ENCODE measurements around the gene AMBRA1. TPM values are rescaled to one million over a fixed set of nuclear protein-coding genes. Genes with fewer than 3 reads are reported as not detected.
A peak's percentile ranks its signal among the peaks of the same experiment; 100 is the strongest.

AMBRA1 gene
- 16.1 and 19.2 TPM in 2 replicates for total RNA-seq (2014; rRNA removed; shearing (Covaris generic))

GRCh38 chr11:46593550-46594373 lies at the start of gene AMBRA1:
Gene AMBRA1, minus strand, starts transcription at chr11:46594023. Its CDS starts 45,643 bp downstream, at chr11:46548380.
- DNase-seq (ENCODE audit: low read depth): peak; percentile 89

- DNase-seq (ENCODE audit: low read depth): no peak
These were observed 49.7 kb upstream of the AMBRA1 start for GRCh38 chr11:46643531-46643930.

- no peak for DNase-seq (ENCODE audit: low read depth)
These were observed 49.0 kb upstream of the AMBRA1 start for GRCh38 chr11:46642627-46643335.

GRCh38 chr11:46641639-46642038 lies 47.8 kb upstream of the AMBRA1 start:
- DNase-seq (ENCODE audit: low read depth): no peak

GRCh38 chr11:46640036-46640788 lies 46.4 kb upstream of the AMBRA1 start:
- no peak for DNase-seq (ENCODE audit: low read depth)

- peak; percentile 37 for DNase-seq (ENCODE audit: low read depth)
These were observed 45.5 kb upstream of the AMBRA1 start for GRCh38 chr11:46639197-46639839.

GRCh38 chr11:46637546-46637945 lies 43.7 kb upstream of the AMBRA1 start:
- no peak for DNase-seq (ENCODE audit: low read depth)

- DNase-seq (ENCODE audit: low read depth): no peak
These were observed 41.8 kb upstream of the AMBRA1 start for GRCh38 chr11:46635557-46636139.

- no peak for DNase-seq (ENCODE audit: low read depth)
These were observed 39.7 kb upstream of the AMBRA1 start for GRCh38 chr11:46633291-46634217.

- DNase-seq (ENCODE audit: low read depth): no peak
These were observed 38.7 kb upstream of the AMBRA1 start for GRCh38 chr11:46632502-46632901.

- no peak for DNase-seq (ENCODE audit: low read depth)
These were observed 37.9 kb upstream of the AMBRA1 start for GRCh38 chr11:46631676-46632075.

GRCh38 chr11:46630237-46630636 lies 36.4 kb upstream of the AMBRA1 start:
- DNase-seq (ENCODE audit: low read depth): no peak

GRCh38 chr11:46628961-46629360 lies 35.1 kb upstream of the AMBRA1 start:
- DNase-seq (ENCODE audit: low read depth): no peak

GRCh38 chr11:46625406-46625805 lies 31.6 kb upstream of the AMBRA1 start:
- DNase-seq (ENCODE audit: low read depth): no peak

- DNase-seq (ENCODE audit: low read depth): no peak
These were observed 25.0 kb upstream of the AMBRA1 start for GRCh38 chr11:46618837-46619236.

GRCh38 chr11:46617972-46618314 lies 24.1 kb upstream of the AMBRA1 start:
- no peak for DNase-seq (ENCODE audit: low read depth)

GRCh38 chr11:46617134-46617971 lies 23.5 kb upstream of the AMBRA1 start, which contains the start of the genes ATG13 and HARBI1:
Gene ATG13, plus strand, starts transcription at chr11:46617553. Its CDS starts 26,739 bp downstream, at chr11:46644292.
Gene HARBI1, minus strand, starts transcription at chr11:46617227. Its CDS starts 990 bp downstream, at chr11:46616237.
- peak; percentile 95 for DNase-seq (ENCODE audit: low read depth)

- DNase-seq (ENCODE audit: low read depth): no peak
These were observed 22.8 kb upstream of the AMBRA1 start for GRCh38 chr11:46616551-46617133.

- no peak for DNase-seq (ENCODE audit: low read depth)
These were observed 21.9 kb upstream of the AMBRA1 start for GRCh38 chr11:46615756-46616155.
